HG03342 (cell line): ENCODE results near the gene ZFHX3.
A peak's percentile ranks its signal among the peaks of the same experiment; 100 is the strongest.
"Not testable (repeated sequence)": the region's sequence is repeated elsewhere in the genome, so short reads cannot be mapped to it uniquely, and the experiment has no call there.

Source experiments
- ATAC-seq: cut with Tn5 transposase; IDR thresholded peaks from one replicate; pipeline ENCODE4 v1.9.1; 2021; ENCODE audit warnings: mild to moderate bottlenecking, moderate library complexity; ENCODE audit not compliant: unreplicated experiment

The ZFHX3 gene

DNA sequence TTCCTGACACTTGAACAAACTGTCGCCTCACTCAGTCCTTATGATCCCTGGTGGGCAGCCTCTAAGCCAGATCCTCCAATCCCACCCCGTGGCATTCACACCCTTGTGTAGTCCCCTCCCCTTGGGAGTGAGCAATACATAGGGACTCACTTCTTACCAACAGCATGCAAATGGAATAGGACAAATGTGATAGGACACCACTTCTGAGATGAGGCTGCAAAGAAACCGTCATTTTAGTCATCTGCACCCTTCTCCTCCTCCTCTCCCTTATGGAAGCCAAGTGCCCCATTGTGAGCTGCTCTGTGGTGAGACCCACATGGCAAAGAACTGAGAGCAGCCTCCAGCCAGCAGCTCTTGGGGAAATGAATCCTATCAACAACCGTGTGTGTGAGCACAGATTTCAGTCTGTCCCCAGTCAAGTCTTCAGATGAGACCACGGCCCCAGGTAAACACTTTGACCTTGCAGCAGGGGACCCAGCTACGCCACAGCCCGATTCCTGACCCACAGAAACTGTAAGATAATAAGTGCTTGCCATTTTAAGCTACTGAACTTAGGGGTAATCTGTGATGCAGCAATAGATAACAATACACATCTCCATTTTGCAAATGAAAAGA, 46.9 kb downstream of the ZFHX3 start:
- no peak for ATAC-seq

DNA sequence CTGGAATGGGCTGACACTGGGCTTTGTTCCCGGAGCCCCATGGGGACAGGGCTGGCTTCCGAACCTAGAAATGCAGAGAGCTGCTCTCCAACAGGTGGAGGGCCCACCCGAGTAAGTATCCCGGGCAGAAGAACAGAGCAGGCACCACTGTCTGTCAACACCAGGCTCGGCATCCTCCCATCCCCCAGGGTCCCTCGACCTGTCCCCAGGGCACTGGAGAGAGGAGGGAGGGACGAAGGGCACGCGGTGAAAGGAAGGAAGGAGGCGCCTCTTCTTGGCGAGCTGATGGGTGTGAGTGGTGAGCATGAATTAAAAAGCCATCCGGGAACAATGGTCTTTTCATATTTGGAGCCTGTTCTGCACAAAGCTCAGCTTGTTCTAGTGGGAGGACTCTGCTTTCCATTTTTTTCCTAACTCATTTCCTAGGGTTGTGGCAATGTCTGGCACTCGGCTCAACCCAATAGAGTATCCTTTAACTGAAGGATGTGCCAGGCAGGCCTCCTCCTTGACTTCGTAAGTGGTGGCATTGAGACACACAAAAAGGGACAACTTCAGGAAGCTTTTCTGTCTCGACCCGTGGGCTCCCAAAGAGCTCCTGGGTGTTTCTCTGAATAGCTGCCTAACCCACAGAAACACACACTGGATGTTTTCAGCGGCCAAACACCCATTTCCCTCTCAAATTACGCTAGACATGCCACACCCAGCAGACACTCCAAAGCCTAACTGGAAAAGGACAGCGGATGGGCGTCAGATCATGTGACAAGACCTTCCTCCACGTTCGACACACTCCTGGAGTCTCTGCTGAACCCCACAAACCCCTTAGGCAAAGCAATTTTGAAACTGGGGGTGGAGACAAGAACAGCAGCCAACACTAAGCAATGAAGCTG, 47.7 kb downstream of the ZFHX3 start:
- no peak for ATAC-seq

DNA sequence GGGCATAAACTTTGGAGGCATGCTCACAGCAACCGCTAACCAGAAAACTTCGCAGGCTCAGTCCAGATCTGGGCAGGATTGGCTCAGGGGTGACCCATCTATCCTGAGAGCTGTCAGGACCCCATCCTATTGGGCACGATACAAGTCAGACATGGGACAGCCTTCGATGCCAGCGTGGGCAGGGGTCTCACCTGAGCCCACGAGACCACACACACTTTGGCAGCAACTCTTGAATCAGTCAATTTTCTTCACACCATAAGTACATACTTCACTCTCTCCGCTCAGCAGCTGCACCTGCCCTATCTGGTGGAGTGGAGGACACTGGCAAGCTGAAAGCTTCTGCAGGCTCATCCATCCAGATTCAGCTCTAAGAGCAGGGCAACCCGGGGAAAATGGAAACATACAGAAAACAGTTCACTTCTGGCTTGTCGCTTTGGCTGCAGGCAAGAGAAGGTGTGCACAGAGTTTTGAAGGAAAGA, 48.3 kb downstream of the ZFHX3 start:
- no peak for ATAC-seq

DNA sequence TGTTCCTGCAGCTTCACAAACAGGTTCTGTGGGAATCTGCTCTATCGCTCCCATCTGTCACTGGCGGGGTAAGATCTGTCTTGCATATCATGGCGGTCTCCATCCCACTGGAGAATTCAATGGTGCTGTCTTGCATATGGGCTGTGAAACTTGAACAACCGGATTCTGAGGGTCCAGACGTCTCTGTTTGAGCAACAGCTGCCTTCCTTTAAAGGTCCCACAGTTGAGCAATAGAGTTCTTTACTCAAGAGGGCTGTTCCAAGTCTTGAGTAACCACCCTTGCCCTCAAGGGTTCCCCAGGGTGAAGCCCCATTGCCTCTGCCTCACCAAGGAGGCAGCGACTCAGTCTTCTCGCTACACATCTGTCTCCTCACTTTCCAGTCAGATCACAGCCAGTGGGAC, 50.8 kb downstream of the ZFHX3 start:
- no peak for ATAC-seq

DNA sequence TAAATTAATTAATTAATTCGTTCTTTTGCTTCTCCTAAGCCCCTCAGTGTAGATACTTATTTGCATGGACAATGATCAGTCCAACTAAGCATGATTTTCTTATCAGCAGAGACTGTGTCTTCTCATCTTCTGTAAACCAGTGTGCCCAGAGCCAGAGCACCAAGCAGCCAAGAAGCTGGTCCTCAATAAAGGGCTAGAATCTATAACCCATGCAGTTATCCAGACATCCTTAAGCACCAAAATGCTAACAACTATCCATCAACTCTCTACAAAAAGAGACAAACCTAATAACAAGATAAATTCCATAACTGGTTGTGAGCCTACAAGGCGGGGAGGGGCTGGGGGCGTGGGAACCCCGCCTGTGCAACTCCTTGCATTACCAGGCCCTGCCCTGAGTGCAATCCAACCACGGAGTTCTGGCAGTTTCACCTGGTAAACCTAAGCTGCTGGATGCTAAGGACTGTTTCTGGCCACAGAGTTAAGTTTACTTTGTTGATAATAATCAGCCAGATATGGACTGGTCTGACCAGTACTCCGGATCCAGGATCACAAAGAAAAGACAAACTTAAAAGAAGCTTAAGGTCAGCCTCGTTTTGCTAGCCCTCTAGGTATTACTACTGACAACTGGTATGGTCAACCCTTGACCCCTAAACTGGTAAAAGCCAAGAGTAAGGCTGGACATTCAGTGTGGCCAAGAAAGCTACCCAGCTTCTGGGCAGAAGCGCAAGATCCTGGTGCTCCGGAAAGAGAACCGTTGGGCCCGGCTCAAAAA, 51.5 kb downstream of the ZFHX3 start:
- no peak for ATAC-seq

DNA sequence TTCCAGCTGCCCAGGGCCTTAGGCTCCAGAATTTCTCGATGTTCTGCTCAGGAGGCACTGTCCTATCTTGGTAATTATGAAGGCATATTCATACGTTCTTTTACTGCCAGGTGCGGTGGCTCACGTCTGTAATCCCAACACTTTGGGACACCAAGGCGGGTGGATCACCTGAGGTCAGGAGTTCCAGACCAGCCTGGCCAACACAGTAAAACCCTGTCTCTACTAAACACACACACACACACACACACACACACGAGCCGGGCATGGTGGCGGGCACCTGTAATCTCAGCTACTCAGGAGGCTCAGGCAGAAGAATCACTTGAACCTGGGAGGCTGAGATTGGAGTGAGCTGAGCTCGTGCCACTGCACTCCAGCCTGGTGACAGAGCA, 52.1 kb downstream of the ZFHX3 start:
- not testable (repeated sequence) for ATAC-seq

DNA sequence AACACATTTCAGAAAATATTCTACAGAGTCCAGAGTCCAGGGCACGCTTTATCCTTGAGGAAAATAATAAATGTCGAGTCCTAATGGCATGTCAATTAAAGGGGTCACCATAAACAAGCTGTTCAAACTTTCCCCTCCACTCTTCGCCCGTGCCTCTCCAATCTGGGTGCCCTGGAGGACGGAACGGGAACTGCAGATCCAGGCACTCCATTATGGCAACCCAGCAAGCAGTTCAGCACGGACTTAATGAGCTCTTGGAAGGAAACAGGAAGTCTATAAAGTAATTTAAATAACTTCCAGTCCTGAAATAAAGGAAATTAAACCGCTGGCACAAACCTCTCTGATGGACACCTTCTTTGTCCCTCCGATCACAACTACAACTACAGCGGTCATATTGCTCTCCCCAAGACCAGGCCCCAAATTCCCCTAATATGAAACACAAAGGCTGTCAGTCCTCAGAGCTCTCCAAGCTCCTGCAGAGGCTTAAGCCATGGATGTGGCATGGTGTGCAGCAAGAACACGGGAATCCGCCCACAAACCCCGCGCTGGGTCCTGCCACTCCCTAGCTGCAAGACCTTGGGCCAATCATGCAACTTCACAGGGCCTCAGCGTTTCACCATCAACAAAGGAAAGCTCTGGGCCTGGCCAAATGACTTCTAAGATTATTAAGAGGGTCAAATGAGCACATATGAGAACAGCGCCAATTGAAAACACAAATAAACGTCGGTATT, 52.6 kb downstream of the ZFHX3 start:
- ATAC-seq = peak; percentile 55

DNA sequence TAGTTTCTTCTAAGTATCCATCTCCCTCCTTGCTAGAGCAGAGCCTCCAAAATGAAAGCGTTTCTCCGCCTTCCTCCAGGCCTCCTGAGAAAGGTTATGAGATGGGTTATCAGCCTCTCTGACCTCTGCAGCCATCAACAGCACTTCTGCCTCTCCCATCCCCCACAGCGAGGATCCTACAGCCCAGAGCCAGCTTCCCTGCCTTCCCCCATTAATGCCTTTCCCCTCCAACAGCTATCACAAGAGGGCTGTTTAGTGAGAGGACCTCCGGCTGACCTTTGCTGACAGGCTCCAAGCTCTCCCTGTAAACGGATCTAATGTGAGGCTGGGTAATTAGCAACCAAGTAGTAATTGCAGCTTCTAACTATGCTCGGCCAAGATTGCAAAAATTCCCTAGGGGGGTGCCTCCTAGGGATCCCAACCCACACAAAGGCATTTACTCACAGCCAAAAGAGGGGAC, 55.8 kb downstream of the ZFHX3 start:
- no peak for ATAC-seq

DNA sequence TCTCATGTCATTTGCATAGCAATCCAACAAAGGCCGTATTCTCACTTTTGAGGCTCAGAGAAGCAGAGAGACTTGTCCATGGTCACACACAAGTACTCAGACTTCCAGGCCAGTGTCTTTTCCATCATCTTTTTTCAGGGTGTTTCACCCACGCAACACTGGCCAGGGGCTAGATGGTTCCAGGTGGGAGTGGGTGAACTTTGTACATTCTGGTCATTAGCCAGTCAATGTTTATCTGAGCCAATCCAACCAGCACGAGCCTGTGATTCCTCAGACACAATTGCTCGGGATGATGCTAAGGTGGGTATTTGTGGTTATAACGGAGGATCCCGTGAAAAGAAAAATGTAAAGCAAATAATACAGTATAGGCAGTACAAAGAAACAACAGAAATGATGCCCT, 56.3 kb downstream of the ZFHX3 start:
- no peak for ATAC-seq

DNA sequence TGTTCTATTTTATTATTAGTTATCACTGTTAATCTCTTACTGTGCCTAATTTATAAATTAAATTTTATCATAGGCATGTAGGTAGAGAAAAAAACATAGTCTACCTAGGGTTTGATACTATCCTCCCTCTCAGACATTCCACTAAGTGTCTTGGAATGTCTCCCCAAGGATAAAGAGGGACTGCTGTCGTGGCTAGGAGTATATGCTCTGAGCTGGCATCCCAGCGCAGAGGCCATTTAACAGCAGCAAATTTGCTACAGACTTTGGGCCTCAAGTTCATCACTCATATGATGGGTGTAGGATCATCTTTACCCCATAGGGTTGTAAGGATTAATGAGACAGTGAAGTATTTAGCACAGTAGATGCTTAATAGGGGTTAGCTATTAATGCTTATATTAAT, 56.7 kb downstream of the ZFHX3 start:
- no peak for ATAC-seq

DNA sequence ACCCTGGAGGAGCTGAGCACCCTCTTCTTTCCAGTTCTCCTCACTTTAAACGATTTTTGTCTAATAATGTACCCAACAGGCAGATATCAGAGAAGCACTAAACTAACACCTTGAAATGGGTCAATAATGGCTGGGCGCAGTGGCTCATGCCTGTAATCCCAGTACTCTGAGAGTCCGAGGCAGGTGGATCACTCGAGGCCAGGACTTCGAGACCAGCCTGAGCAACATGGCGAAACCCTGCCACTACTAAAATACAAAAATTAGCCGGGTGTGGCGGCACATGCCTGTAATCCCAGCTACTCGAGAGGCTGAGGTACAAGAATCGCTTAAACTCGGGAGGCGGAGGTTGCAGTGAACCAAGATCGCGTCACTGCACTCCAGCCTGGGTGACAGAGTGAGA, 57.4 kb downstream of the ZFHX3 start:
- no peak for ATAC-seq

DNA sequence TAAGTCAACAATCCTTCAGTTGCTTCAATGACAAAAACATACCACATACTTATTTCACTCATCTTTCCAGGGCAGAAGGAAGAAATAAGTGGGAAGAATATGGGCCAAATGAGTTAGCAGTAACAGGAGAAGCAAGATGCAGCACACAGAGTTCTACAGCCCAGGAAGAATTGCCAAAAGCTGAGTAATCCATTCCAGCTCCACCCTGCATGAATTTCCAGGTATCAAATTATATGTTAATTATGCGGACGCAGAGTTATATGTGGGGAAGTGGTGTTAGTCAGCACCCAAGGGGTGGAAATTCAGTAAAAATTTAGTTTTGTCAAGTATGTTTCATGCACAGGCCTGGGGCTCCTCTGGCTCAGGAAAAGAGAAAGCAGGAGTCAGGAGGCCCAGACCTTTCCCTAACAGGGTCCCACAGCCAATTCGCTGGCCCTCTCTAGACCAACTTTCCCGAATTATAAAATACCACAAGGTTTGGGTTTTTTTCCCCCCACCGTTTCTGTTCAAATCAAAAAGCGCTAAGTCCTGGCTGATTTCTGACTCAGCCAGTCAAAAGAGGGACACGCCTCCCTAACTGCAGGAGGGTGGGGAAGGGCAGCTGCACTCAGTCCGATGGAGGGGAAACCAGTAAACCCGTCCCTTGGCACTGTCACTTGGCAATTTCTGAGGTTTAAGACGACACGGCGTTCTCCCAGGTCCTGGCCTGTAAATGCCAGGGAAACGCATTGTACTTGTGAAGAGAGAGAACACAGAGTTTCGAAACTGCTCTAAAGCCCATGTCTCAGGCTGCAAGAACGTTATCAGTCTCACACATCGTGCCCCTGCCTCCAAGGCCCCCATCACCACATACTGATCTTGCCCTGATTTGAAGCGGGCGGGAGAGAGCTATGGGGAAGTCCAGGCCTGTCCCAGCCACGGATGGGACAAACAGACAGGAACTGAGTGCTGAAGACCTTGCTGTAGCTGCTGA, 58.1 kb downstream of the ZFHX3 start:
- ATAC-seq = no peak

DNA sequence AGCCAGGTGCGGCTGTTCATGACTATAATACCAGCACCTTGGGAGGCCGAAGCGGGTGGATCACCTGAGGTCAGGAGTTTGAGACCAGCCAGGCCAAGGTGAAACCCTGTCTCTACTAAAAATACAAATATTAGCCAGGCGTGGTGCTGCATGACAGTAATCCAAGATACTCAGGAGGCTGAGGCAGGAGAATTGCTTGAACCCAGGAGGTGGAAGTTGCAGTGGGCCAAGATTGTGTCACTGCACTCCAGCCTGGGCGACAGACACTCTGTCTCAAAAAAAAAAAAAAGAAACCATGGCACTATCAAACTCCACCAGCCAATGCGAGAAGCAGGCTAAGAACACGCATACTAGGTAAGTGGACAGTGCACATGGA, 58.7 kb downstream of the ZFHX3 start:
- not testable (repeated sequence) for ATAC-seq

DNA sequence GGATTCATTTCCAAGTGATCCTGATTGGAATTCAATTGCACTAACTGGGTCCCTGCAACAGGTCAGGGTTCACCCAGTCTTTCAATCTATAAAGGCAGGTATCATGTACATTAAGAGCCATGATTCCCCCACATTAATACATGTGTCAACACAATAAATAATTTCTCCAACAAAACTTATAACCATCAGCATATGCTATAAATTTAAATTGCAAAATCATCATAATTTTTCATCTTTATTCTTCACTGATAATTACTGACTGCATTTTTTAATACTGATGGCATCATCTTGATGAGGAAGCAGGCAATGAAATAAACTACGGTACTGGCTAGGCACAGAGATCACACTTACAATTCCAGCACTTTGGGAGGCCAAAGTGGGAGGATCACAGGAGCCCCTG, 59.4 kb downstream of the ZFHX3 start:
- no peak for ATAC-seq

DNA sequence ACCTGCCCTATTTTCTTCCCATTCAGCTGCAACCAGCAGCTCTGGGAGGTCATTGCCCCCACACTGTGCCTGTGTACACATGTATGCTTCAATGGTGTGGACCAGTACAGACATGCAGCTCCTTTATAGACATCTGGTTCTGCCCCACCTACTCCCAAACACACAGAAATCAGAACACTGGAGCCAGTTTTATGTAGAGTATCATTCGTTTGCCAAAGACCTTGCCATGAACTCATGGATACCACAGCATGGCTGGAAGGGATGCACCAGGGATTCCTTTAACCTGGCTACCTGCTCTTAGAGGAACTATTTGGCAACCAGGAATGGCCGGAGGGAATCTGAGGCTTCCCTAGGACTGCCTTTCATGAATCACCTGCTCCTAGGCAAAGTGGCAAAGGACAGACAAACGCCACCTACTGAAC, 60.4 kb downstream of the ZFHX3 start:
- no peak for ATAC-seq

DNA sequence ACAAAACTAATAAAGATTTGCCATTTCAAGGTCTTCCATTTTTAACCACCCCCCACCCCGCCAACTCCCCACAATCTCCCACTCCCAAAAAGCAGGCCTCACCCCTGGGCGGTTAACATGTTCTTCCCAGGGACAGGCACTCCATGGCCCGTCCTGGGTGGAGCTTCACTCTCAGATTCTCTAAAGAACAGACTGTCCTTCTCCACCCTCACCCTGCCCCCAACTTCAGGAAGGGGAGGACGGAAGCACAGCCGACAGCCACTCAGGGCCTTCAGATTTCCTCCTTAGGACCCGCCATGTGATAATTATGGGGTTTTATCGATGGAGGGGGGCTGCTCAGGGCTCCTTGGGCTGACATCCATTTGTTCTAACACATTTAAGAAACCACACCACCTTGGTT, 61.9 kb downstream of the ZFHX3 start:
- ATAC-seq = no peak

DNA sequence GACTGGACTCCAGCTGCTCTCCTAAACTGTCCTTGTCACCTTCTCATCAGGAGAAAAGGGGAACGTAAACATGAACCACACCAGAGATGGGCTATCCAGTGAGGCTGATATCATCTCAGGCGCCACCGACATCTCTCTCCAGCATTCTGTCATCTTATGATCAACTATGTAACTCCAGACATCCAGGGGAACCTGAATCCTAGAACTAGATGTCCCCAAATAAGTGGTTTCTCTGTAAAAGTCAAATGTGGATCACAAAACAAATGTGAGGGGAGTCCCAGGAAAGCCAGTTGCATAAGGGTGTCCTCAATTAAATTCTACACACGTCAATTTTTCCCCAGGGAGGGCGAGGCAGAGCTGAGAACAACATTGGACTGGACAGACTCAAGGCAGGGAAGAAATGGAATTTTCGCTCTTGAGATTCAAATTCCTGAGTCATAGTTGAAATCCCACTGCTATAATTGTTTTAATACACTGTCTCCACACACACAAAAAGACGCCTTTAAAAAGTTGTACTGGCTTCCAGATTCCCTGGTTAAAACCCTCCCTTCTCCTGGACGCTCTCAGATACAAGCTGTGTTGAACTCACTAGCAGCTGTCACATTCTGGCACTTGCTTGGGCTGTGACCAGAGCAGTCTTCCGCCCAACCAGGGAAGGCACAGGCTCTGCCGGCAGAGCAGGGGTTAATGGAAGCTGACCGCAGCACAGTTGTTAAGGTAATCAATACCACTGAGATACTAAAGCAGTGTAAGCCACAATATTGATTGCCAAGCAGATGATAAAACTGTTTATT, 62.6 kb downstream of the ZFHX3 start:
- ATAC-seq = no peak

DNA sequence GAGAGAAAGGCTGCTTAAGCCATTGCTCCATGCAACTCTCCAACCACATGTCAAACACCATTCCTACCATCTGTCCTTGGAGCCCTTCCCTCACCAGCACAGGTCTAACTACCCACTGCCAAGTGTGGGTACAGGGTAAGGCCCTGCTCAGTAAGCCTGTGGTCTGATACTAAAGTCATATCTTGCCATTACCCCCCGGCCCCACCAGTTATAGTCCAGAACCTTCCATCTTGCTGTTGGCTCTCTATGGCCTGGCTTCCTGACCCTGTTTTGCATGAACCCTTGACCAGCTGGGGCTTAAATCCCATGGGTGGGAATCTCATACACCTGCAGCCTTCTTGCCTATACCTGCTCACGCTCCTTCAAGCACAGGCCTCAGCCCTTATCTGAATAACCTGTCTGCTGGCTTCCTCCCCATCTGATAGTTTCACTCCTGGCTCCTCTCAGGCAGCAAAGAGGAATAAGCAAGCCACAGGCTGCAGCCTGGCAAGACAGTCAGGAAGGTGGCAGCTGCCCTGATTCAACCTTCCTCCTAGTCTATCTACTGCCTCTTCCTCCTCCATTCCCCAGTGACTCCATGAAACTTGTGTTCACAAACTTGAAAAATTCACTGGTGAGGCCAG, 64.1 kb downstream of the ZFHX3 start:
- ATAC-seq = no peak
